NCI-H128 (cell line): ENCODE data around the gene PRDM16.
"Not testable (repeated sequence)": the region's sequence is repeated elsewhere in the genome, so short reads cannot be mapped to it uniquely, and the experiment has no call there.

Experiments used
- DNase-seq: peaks from one replicate; lab custom pipeline; 2025; ENCODE audit not compliant: unreplicated experiment; lab: John Stamatoyannopoulos, UW

Gene PRDM16

GRCh38 chr1:3159121-3159520 is 90.1 kb downstream of the PRDM16 start:
- no peak for DNase-seq

GRCh38 chr1:3159996-3160395 is 91.0 kb downstream of the PRDM16 start:
- no peak for DNase-seq

- no peak for DNase-seq
These were observed 91.7 kb downstream of the PRDM16 start for GRCh38 chr1:3160647-3161145.

- DNase-seq: no peak
These were observed 92.3 kb downstream of the PRDM16 start for GRCh38 chr1:3161176-3161840.

GRCh38 chr1:3162322-3162882 is 93.4 kb downstream of the PRDM16 start:
- no peak for DNase-seq

- no peak for DNase-seq
These were observed 94.4 kb downstream of the PRDM16 start for GRCh38 chr1:3163356-3163755.

- no peak for DNase-seq
These were observed 95.7 kb downstream of the PRDM16 start for GRCh38 chr1:3164671-3165070.

GRCh38 chr1:3165189-3165588 is 96.2 kb downstream of the PRDM16 start:
- not testable (repeated sequence) for DNase-seq

- no peak for DNase-seq
These were observed 97.4 kb downstream of the PRDM16 start for GRCh38 chr1:3166206-3166918.

- no peak for DNase-seq
These were observed 98.3 kb downstream of the PRDM16 start for GRCh38 chr1:3167255-3167654.

- no peak for DNase-seq
These were observed 99.7 kb downstream of the PRDM16 start for GRCh38 chr1:3168678-3169077.

- no peak for DNase-seq
These were observed 100.8 kb downstream of the PRDM16 start for GRCh38 chr1:3169665-3170356.

- no peak for DNase-seq
These were observed 101.8 kb downstream of the PRDM16 start for GRCh38 chr1:3170561-3171453.

- no peak for DNase-seq
These were observed 102.8 kb downstream of the PRDM16 start for GRCh38 chr1:3171761-3172160.

- DNase-seq: no peak
These were observed 103.7 kb downstream of the PRDM16 start for GRCh38 chr1:3172431-3173380.

GRCh38 chr1:3173381-3173980 is 104.5 kb downstream of the PRDM16 start:
- DNase-seq: no peak

GRCh38 chr1:3174487-3175247 is 105.7 kb downstream of the PRDM16 start:
- DNase-seq: no peak

- no peak for DNase-seq
These were observed 106.5 kb downstream of the PRDM16 start for GRCh38 chr1:3175486-3175885.
